Muscle layer of colon (tissue), 2 donors: ENCODE measurements around the gene GRAMD4.

Experiments used
- H3K27ac ChIP-seq: one replicate; pipeline ENCODE4 v1.7.0; 2013; ENCODE audit warnings: low read depth, mild to moderate bottlenecking, low read length, moderate library complexity
- H3K27me3 ChIP-seq, 2 donors: one replicate each; pipeline ENCODE4 v1.7.0; 2013; ENCODE audit warnings: low read length in 2 of 2, mild to moderate bottlenecking in 2 of 2; ENCODE audit not compliant: insufficient read depth in 2 of 2, control insufficient read depth in 1 of 2
- H3K36me3 ChIP-seq: one replicate; pipeline ENCODE4 v1.7.0; 2013; ENCODE audit warnings: mild to moderate bottlenecking, low read length; ENCODE audit not compliant: insufficient read depth
- H3K4me1 ChIP-seq: one replicate; pipeline ENCODE4 v1.7.0; 2013; ENCODE audit warnings: mild to moderate bottlenecking, low read length; ENCODE audit not compliant: insufficient read depth
- H3K4me3 ChIP-seq, 2 donors: one replicate each; pipeline ENCODE4 v1.7.0; 2013; ENCODE audit warnings: low read length in 2 of 2, low read depth in 1 of 2, mild to moderate bottlenecking in 1 of 2, moderate library complexity in 1 of 2
- H3K9ac ChIP-seq: one replicate; pipeline ENCODE4 v1.7.0; 2013; ENCODE audit warnings: low read length
- H3K9me3 ChIP-seq: one replicate; pipeline ENCODE4 v1.7.0; 2013; ENCODE audit warnings: mild to moderate bottlenecking, low read length
- donor health status: abdominal sarcoma.
- donor health status: Adenocarcinoma of cecum.

Gene GRAMD4

DNA sequence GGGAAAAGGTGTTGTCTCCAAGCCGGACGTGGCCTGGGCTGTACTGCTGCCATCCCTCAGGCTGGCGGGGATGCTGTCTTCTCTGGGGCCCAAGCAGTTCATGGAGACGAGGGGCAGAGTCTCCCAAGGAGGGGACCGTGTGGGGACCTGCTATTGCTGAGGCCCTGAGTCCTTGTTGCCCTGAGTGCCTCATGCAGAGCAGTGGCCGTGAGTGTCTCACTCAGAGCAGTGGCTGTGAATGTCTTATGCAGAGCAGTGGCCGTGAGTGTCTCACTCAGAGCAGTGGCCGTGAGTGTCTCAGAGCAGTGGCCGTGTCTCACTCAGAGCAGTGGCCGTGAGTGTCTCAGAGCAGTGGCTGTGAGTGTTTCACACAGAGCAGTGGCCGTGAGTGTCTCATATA, 54.7 kb downstream of the GRAMD4 start:
- H3K4me1 ChIP-seq, result no peaks in the 10 kb centered on the region

DNA sequence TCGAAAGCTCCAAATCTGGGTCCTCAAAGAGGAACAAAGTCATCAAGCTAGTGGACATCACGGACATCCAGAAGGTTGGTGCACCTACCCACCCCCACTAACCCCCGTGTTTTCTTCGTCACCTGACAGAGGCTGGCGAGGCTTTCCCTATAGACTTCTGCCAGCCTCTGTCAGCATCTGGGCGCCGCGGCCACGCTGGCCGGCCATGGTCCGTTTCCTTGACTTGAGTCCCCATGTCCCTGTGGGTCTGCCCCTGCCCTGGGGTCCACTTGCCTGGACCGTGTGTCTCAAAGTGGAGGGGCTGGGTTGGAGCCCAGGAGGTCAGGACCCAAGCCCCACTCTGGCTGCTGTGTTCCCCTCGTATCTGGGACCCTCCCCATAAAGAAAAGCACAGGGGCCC, 55.3 kb downstream of the GRAMD4 start:
- H3K27ac ChIP-seq, result no peak overlapping the region
- no peaks in the 10 kb centered on the region for H3K4me1 ChIP-seq
- H3K9ac ChIP-seq, result no peak overlapping the region

More for the DNA sequence above, 54.7 kb downstream of the GRAMD4 start:
- Histone ChIP-seq H3K9me3 (no peaks in the 10 kb centered on the region), H3K36me3 (no peaks in the 10 kb centered on the region), H3K9ac (no peak overlapping the region), H3K27ac (no peak overlapping the region), H3K4me3 (no peak overlapping the region), H3K27me3 (no peaks in the 10 kb centered on the region)

DNA sequence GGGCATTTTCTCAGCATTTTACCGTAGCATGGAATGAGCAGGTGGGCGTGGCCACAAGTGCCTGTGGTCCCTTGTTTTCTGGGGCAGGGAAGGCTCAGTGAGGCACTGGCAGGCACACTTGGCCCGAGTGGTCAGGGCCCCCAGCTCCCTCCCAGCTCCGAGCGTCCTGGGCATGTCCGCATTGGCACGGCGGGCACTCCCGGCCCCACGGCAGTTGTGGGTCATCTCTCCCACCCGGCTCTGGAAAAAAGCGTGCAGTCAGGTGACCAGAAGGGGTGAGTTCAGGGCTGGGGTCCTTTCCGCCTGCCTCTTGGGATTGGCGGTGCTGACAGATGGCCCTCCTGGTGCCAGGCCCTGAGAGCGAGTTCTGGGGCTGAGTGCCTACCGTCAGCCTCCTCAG, 55.8 kb downstream of the GRAMD4 start:
- Histone ChIP-seq H3K27me3 (no peaks in the 10 kb centered on the region), H3K4me1 (no peaks in the 10 kb centered on the region), H3K4me3 (no peak overlapping the region), H3K36me3 (no peaks in the 10 kb centered on the region), H3K9me3 (no peaks in the 10 kb centered on the region), H3K9ac (no peak overlapping the region), H3K27ac (no peak overlapping the region)

More for the DNA sequence above, 55.3 kb downstream of the GRAMD4 start:
- Histone ChIP-seq H3K27me3 (no peaks in the 10 kb centered on the region), H3K4me3 (no peak overlapping the region), H3K9me3 (no peaks in the 10 kb centered on the region), H3K36me3 (no peaks in the 10 kb centered on the region)

DNA sequence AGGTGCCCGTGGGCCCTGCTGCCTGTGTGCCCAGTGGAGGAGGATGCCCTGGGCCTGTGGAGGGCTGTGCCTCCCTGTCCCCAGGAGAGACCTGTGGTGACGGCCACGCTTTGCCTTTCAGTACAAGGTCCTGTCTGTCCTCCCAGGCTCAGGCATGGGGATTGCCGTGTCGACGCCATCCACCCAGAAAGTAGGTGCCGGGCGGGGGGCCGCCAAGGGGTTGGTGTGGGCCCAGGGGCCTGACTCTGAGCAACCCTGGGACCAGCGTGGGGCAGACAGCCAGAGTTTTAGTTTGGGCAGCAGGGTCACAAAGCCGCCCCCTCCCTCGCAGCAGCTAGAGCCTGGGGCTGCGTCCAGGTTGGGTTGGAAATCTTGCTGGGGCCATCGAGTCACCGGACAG, 56.3 kb downstream of the GRAMD4 start:
- Histone ChIP-seq H3K36me3 (no peaks in the 10 kb centered on the region), H3K9me3 (no peaks in the 10 kb centered on the region), H3K27me3 (no peaks in the 10 kb centered on the region), H3K4me1 (no peaks in the 10 kb centered on the region), H3K4me3 (no peak overlapping the region), H3K9ac (no peak overlapping the region), H3K27ac (no peak overlapping the region)

DNA sequence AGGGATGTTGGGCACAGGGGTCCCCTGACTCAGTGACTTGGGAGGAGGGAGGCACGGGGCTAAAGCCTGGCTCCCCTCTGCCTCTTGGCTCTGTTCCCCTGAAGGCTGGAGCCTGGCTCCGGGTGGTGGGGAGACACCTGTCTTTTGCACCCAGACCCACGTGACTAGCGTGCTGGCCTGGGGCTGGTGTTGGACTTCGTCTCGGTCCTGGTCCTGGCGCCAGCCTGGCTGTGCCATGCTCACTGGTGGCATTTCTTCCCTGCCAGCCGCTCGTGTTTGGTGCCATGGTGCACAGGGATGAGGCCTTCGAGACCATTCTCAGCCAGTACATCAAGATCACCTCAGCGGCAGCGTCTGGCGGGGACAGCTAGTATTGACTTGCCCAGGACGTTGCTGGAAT, 56.7 kb downstream of the GRAMD4 start:
- no peak overlapping the region for H3K4me3 ChIP-seq
- no peaks in the 10 kb centered on the region for H3K27me3 ChIP-seq
- no peak overlapping the region for H3K9ac ChIP-seq
- no peak overlapping the region for H3K27ac ChIP-seq
- H3K9me3 ChIP-seq, result no peaks in the 10 kb centered on the region
- no peaks in the 10 kb centered on the region for H3K4me1 ChIP-seq
- H3K36me3 ChIP-seq, result no peaks in the 10 kb centered on the region

DNA sequence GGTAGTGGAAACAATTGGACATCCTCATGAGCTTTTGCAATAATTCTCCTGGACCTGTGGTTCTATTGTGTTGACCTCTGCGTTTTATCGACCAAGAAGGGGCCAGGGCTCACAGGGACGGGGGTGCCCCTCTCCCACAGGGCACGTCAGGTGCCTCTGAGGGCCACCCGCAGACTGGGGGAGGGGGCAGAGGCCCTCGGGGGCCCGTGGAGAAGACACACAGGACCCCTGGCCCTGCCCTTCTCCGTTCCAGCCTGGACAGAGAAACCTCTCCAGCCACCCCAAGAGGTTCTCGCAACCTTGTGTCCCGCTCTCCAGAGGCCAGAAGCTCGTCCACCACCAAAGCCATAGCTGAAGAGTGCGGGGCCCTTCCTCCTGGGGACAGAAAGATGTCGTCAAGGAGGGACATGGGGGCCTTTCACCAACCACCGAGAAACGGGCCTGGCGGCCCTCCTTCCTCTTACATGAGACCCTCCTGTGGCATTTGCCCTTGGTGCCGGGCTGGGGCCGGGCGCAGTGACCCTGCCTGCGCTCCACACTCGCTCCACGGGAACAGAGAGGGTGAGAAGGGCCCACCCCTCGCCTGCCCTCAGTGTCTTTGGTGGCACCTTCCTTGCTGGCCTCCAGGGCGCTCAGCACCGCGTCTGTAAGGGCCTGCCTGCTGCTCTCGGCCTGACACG, 57.3 kb downstream of the GRAMD4 start:
- no peak overlapping the region for H3K27ac ChIP-seq
- no peak overlapping the region for H3K9ac ChIP-seq
- no peak overlapping the region for H3K4me3 ChIP-seq
- no peaks in the 10 kb centered on the region for H3K27me3 ChIP-seq
- H3K36me3 ChIP-seq, result no peaks in the 10 kb centered on the region
- H3K4me1 ChIP-seq, result no peaks in the 10 kb centered on the region
- H3K9me3 ChIP-seq, result no peaks in the 10 kb centered on the region

DNA sequence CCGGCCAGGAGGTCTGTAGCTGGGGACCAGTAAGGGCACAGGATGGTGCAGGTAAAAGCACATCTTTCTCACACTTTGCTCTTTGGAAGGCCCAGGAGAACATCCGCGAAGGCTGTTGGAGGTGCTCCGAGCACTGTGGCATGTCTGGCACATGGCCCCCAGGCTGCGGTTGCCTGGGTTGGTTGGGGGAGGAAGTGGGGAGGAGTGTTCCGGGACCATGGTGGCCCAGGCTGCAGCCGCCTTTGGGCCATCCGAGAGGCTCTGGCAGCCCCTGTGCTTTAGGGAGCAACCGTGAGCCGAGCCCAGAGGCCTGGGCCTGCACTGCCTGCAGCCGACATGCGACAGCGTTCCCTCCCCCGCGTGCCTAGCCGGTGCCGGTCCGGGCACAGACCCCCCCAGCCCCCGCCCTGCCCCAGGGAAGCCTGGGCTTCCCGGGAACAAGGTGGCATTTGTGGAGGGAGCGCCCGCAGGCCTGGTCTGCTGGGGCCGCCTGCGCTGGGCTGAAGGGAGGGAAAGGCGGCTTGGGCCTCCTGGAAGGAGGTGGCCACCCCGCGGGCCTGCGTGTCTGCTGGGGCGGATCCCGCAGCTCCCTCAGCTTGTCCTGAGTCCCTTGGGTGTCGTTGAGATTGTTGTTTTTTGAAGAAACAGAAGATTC, 57.9 kb downstream of the GRAMD4 start:
- Histone ChIP-seq H3K36me3 (no peaks in the 10 kb centered on the region), H3K27ac (no peak overlapping the region), H3K4me1 (no peaks in the 10 kb centered on the region), H3K9me3 (no peaks in the 10 kb centered on the region), H3K27me3 (no peaks in the 10 kb centered on the region), H3K4me3 (no peak overlapping the region), H3K9ac (no peak overlapping the region)

DNA sequence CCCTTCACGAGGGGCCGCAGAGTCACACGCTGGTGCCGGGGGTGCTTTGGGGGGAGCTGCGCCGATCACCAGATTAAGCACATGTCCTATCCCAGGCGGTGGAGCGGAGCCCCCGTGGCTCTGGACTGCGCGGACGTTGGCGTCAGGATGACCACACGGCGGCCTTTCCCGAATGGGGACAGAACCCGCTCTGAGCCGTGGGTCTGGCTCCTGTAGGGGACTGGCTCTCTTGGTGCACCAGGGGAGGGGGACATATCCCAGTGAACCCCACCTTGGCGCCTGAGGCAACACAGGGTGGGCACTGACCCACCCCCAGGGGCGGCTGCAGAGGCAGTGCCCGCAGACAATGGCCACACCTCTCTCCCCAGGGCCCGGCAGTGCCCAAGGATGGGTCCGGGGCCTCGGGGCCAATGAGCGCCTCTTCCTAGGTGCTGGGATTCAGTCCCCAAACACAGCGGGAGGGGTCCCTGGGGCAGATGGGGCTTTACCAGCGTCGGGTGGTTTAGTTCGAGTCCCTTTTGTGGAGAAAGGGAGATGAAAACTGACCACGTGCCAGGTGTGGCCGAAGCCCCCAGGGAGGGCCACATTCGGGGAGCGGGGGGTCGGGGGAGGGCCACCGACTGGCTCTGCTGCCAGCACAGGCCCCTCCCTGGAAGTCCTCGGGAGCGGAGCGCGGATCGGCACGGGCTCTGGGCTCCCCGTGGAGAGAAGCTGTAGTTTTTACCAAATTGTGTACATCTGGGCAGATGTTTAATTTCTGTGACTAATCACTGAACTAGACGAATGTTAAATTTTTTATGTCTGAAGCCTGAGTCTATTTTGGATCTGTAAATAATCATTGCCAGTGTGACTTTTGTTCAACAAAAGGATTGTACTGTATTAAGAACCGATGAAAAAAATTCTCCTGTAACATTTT, 58.9 kb downstream of the GRAMD4 start:
- Histone ChIP-seq H3K4me3 (no peak overlapping the region), H3K4me1 (no peaks in the 10 kb centered on the region), H3K27me3 (no peaks in the 10 kb centered on the region), H3K9ac (no peak overlapping the region), H3K36me3 (no peaks in the 10 kb centered on the region), H3K27ac (no peak overlapping the region), H3K9me3 (no peaks in the 10 kb centered on the region)

DNA sequence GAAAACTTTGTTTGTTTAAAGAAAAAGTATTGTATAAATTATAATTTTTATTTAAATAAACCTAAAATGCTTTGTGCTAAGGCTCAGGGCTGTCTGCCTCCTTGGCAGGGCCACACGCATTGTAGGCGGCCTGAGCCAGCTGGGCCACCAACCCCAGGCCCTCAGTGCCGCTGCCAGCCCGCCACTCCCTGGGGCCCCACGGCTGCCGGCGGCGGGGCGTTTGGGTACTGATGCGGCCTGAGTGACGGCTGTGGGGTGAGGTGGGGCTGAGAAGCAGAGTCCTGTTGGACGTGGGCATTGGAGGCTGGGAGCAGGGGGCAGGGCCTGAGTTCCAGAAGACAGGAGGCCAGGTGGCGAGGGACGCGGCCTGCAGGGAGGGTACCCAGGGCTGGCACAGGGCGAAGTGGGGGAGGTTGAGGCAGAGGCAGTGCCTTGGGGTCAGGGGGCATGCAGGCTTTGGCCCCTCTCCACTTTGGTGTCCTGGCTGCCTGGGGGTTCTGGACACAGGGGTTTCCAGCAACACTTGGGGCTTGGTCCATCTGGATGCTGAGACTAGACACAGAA, 59.6 kb downstream of the GRAMD4 start:
- Histone ChIP-seq H3K4me3 (no peak overlapping the region), H3K4me1 (no peaks in the 10 kb centered on the region), H3K9me3 (no peaks in the 10 kb centered on the region), H3K36me3 (no peaks in the 10 kb centered on the region), H3K9ac (no peak overlapping the region), H3K27me3 (no peaks in the 10 kb centered on the region), H3K27ac (no peak overlapping the region)

DNA sequence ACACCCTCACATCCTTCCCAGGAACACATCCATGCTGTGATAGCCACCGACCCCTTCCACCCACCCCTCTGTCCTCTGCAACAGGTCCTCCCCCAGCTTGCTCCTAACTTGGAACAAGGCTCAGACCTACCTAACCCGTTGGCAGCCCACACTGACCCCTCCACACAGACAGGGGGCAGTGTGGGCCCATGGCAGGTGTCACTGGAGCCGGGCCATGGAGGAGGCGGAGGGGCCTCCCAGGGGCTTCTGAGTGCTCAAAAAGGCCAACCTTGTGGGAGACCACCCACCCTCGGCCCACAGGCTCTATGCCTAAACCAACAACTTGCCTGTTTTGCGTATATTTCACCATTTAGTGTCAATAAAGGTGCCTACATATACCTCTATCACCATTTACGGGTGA, 60.8 kb downstream of the GRAMD4 start:
- H3K27ac ChIP-seq, result no peak overlapping the region
- no peak overlapping the region for H3K9ac ChIP-seq
- no peaks in the 10 kb centered on the region for H3K9me3 ChIP-seq
- H3K36me3 ChIP-seq, result no peaks in the 10 kb centered on the region
- no peak overlapping the region for H3K4me3 ChIP-seq
- H3K27me3 ChIP-seq, result no peaks in the 10 kb centered on the region
- no peaks in the 10 kb centered on the region for H3K4me1 ChIP-seq

DNA sequence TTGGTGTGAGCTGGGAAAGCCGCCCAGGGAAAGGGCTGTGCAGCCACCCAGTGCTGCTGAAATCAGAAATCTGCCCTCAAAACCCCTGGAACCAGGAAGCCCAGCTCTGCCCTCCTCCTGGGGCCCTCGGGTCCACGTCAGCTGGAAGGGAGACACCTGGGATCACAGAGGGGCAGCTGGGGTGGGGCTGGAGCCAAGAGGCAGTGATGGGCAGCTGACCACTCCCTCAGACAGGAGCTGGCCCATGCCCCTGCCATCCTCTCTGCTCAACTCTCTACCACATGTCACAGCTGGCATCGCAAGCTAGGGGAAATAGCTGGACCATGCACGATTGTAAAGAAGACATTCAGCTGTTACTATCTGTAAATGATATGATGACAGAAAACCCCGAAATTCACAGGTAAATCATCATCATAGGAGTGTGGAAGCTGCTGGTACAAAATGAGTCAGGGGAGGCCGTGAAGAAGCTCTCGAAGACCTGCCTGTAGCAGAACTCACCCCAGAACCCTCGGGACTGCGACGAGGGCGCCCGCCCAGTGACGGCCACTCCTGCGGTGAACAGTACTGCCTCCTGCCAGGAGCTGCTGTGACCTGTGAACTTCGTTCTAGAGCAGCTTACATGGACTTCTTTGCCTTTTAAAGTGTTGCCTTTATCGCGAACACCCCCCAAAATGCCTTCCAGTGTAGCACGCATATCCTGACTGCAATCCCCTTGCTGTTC, 62.0 kb downstream of the GRAMD4 start:
- no peak overlapping the region for H3K4me3 ChIP-seq
- H3K9ac ChIP-seq, result no peak overlapping the region
- H3K9me3 ChIP-seq, result no peaks in the 10 kb centered on the region
- peaks cover 6% of the 10 kb centered on the region for H3K4me1 ChIP-seq
- no peak overlapping the region for H3K27ac ChIP-seq
- no peaks in the 10 kb centered on the region for H3K27me3 ChIP-seq
- peaks cover 1% of the 10 kb centered on the region for H3K36me3 ChIP-seq
